ENCODE results near the gene ZNF841.
A peak's percentile ranks its signal among the peaks of the same experiment; 100 is the strongest.
"Not testable (repeated sequence)": the region's sequence is repeated elsewhere in the genome, so short reads cannot be mapped to it uniquely, and the experiment has no call there.

The ZNF841 gene

DNA sequence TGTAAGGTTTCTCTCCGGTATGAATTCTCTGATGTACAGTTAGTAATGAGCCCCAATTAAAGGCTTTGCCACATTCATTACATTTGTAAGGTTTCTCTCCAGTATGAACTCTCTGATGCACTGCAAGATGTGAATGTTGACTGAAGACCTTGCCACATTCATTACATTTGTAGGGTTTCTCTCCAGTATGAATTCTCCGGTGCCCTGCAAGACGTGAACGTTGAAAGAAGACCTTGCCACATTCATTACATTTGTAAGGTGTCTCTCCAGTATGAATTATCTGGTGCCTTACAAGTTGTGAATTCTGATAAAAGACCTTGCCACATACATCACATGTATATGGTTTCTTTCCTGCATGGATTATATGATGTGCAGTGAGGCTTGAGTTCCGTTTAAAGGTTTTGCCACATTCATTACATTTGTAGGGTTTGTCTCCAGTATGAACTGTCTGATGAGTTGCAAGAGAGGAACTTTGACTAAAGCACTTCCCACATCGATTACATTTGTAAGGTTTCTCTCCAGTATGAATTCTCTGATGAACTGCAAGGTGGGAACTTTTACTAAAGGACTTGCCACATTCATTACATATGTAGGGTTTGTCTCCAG is 29.2 kb downstream of the ZNF841 start:
- no peak for DNase-seq

DNA sequence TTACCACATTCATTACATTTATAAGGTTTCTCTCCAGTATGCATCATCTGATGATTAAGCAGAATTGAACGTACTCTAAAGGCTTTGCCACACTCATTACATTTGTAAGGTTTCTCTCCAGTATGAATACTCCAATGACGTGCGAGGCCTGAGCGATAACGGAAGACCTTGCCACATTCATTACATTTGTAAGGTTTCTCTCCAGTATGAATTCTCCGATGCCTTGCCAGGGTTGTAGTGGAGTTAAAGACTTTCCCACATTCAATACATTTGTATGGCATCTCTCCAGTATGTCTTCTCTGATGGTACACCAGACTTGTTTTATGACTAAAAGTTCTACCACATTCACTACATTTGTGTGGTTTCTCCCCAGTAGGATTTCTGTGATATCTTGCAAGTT is 30.2 kb downstream of the ZNF841 start:
- no peak for DNase-seq

DNA sequence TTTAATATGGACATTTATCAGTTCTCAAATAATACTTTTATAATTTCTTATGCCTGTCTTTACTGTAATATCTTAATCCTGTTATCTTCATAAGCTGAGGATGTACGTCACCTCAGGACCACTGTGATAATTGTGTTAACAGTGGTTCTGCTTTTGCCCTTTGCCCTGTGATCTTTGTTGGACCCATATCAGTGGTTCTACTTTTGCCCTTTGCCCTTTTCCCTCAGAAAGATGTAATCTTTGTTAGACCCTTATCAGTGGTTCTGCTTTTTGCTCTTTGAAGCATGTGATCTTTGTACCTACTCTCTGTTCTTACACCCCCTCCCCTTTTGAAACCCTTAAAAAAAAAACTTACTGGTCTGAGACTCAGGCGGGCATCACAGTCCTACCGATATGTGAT is 39.1 kb downstream of the ZNF841 start:
- DNase-seq = not testable (repeated sequence)

DNA sequence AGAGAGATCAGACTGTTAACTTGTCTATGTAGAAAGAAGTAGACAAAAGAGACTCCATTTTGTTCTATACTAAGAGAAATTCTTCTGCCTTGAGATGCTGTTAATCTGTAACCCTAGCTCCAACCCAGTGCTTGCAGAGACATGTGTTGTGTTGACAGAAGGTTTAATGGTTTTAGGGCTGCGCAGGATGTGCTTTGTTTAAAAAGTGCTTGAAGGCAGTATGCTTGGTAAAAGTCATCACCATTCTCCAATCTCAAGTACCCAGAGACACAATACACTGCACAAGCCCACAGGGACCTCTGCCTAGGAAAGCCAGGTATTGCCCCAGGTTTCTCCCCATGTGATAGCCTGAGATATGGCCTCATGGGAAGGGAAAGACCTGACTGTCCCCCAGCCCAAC is 43.8 kb downstream of the ZNF841 start:
- not testable (repeated sequence) for DNase-seq

DNA sequence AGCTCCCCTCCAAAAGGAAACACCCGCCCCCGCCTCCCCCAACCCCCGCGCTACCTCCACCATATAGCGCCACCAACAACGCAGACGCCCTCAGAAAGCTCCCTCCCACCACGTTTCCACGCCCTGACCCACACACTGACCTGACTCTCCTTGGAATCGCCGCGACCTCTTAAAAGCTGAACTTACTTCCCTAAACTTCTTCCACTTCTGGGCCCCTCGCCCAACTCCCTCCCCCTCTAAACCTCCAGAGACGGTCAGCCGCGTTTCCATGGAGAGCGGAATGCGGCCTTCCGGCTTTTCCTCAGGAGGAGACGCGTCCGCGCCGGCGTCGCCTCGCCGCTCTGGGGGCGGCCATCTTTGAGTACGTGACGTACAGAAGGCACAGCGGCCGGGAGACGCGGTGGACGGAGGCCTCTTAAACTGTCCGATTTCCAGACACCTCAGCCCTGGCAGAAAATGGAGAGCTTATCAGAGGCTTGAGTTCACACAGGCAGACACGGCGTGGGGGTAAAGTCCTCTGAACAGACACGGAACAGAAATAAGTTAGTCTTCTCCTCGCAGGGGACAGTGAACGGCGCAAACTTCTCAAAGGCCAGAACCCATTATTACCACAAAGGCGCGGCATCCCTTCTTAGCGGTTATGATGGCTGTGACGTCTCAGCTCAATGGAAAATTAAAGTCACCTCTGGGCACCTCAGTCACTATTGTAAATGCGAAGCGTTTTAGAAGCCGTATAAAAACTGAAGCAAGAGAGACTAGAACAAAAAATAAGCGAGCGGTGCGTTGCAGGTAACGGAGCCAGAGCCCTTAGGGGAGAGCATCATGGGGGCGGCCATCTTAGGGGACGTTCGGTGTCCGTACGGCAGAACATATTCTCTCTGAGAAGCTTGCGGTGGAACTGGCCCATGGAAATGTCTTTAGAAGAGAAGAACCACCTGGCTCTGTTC is 46.7 kb downstream of the ZNF841 start, which contains the start of gene ZNF432:
Gene ZNF432, minus strand, starts transcription at position 284 of the 947 bp plus-strand sequence. CDS start 1,970 bp downstream, outside the sequence.
- peak; percentile 87 for DNase-seq

DNA sequence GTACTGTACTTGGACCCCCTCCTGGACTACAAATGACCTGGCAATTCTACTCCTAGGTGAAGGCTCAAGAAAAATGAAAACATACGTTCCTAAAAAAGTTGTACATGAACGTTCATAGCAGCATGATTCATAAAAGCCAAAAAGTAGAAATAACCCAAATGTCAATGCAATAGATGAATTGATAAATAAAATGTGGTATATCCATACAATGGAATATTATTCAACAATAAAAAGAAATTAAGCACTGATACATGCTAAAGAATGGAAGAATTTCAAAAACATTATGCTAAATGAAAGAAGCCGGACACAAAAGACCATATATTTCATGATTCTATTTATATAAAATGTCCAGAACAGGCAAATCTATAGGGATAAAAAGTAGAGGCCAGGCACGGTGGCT is 56.4 kb downstream of the ZNF841 start:
- no peak for DNase-seq

DNA sequence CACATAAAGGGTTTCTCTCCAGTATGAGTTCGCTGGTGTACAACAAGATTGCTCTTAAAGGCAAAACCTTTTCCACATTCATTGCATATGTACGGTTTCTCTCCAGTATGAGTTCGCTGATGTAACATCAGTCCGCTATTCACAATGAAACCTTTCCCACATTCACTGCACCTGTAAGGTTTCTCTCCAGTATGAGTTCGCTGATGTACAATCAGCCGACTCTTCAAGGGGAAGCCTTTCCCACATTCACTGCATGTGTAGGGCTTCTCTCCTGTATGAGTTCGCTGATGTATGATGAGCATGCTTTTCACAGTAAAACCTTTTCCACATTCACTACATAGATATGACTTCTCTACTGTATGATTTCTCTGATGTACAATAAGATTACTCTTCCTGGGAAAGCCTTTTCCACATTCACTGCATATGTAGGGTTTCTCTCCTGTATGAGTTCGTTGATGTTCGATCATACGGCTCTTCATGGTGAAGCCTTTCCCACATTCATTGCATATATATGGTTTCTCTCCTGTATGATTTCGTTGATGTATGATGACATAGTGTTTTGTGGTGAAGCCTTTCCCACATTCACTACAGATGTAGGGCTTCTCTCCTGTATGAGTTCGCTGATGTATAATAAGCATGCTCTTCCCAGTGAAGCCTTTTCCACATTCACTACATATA is 61.4 kb downstream of the ZNF841 start:
- no peak for DNase-seq

DNA sequence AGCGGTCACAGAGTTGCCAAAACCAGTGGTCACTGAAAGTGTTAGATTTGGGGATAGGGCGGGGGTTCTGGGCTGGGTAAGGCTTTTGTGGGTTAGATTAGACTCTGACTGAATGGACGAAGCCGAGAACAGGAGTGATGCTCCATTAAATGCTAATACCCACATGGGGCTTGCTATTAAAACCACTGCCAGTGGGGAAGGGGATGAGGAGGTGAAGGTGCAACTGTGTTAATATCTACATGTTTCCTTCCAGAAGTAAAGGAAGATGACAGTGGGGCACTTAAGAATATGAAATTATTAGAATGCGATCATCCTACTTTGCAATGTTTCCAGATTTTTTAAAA is 66.8 kb downstream of the ZNF841 start:
- no peak for DNase-seq

DNA sequence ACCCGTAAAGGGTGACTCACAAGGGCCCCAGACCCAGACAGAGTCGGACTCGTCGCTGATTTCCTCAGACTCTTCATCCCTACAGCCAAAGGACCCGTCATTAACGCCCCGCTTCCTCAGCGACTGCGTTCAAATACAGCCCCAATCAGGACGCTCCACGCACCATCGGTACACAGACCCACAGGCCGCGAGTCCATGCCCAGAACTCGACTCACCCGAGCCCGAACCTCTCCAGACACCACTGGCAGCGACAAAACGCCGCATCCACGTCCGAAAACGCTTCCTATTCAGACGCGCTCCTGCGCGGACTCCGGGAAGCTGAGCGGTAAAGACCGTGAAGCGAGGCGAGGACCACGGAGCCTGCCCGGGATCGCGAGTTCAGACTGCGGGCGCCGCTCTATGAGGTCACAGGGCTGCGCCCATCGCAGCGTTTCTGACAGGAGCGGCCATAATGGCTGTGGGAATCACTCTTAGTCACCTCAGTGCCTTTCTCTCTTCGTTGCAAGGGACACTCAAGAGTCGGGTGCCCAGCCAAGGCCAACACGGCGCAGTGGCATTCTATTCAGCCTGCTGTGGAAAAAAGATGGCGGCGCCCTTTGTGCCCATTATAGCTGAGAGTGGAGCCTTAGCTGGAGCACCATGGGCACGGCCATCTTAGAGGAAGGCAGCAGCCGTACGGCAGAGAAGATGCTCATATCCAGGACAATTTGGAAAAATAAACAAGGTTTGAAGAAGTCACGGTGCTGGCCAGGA is 67.4 kb downstream of the ZNF841 start, which contains the start of gene ZNF614:
Gene ZNF614, minus strand, starts transcription at position 353 of the 753 bp plus-strand sequence. CDS start 2,634 bp downstream, outside the sequence.
- peak; percentile 86 for DNase-seq

DNA sequence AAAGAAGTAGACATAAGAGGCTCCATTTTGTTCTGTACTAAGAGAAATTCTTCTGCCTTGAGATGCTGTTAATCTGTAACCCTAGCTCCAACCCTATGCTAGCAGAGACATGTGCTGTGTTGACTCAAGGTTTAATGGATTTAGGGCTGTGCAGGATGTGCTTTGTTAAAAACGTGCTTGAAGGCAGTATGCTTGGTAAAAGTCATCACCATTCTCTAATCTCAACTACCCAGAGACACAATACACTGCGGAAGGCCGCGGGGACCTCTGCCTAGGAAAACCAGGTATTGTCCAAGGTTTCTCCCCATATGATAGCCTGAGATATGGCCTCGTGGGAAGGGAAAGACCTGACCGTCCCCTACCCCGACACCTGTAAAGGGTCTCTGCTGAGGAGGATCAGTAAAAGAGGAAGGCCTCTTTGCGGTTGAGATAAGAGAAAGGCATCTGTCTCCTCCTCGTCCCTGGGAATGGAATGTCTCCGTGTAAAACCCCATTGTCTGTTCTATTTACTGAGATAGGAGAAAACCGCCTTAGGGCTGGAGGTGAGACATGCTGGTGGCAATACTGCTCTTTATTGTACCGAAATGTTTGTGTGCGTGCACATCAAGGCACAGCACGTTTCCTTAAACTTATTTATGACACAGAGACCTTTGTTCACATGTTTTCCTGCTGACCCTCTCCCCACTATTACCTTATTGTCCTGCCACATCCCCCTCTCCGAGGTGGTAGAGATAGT is 69.1 kb downstream of the ZNF841 start:
- DNase-seq = not testable (repeated sequence)

DNA sequence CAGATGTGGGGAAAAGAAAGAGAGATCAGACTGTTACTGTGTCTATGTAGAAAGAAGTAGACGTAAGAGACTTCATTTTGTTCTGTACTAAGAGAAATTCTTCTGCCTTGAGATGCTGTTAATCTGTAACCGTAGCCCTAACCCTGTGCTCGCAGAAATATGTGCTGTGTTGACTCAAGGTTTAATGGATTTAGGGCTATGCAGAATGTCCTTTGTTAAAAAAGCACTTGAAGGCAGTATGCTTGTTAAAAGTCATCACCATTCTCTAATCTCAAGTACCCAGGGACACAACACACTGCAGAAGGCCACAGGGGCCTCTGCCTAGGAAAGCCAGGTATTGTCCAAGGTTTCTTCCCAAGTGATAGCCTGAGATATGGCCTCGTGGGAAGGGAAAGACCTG is 71.1 kb downstream of the ZNF841 start:
- DNase-seq = not testable (repeated sequence)

DNA sequence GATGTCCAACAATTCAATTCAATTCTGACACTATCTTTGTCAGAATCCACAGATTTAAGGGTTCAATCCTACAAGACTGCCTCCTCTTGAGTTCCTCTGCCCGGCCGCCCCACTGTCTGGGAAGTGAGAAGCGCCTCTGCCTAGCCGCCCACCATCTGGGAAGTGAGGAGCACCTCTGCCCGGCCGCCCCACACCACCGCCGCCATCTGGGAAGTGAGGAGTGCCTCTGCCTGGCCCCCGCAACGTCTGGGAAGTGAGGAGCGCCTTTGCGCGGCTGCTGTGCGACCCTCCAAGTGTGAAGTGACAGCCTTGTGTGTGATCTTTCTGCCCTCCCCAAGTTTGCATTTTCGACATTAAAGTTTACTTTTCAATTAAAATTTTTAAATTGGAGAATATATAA is 73.4 kb downstream of the ZNF841 start:
- DNase-seq = no peak

DNA sequence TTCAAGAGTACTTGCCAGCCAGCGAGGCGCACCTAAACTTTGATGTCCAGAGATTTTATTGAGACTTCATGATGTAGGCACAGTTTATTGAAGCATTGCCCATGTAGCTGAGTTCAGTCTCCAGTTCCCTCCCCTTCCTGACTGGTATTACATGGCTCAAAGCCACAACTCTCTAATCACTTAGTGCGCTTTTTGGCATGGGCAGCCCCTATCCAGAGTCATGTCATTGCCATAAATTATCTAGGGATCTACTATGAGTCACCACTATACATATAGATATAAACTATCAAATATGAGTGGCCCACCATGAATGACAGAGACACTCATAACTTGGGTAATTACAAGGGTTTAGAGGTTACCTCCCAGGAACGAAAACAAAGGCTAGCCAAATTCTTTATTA is 75.1 kb downstream of the ZNF841 start:
- no peak for DNase-seq
